Panc1 (cell line): ENCODE results near the gene ZNF511. TPM values are rescaled to one million over a fixed set of nuclear protein-coding genes. Genes with fewer than 3 reads are reported as not detected.

Source experiments
- ATAC-seq: fragments of 200-7000 bp; cut with Tn5 transposase; 2 replicates; pipeline ENCODE4 v1.9.1; 2020; ENCODE audit warnings: mild to moderate bottlenecking, moderate library complexity
- BruUV-seq: library from RNA; stranded (reverse); fragments of 400-500 nt; replicated peaks from 2 replicates; lab custom pipeline; 2021; lab: Mats Ljungman, UMichigan
- CTCF ChIA-PET: fragments of 300-600 bp; sonication (Branson Sonifier 250); formaldehyde crosslinking; loops from one replicate; lab custom pipeline; 2022; ENCODE audit warnings: antibody characterized with exemption; lab: Charles Lee
- POLR2A ChIA-PET: fragments of 300-600 bp; sonication (Branson Sonifier 250); formaldehyde crosslinking; loops from one replicate; lab custom pipeline; 2022; ENCODE audit warnings: antibody characterized with exemption; lab: Charles Lee
- DNase-seq: peaks from one replicate; pipeline ENCODE4 v3.0.0-alpha.2; 2010; ENCODE audit warnings: low read depth, low spot score
- H3K27ac ChIP-seq: 2 replicates; pipeline ENCODE4 v1.5.1; 2011; ENCODE audit warnings: mild to moderate bottlenecking, low read length, inconsistent platforms
- H3K27me3 ChIP-seq: fragments of 200-500 bp; sonication (Bioruptor generic); 2 replicates; pipeline ENCODE4 v1.6.0; 2014; ENCODE audit warnings: low read length, inconsistent platforms; ENCODE audit not compliant: control insufficient read depth, insufficient read depth
- H3K36me3 ChIP-seq: fragments of 200-500 bp; sonication (Bioruptor generic); 2 replicates; pipeline ENCODE4 v1.5.1; 2014; ENCODE audit warnings: inconsistent platforms, mild to moderate bottlenecking, low read length, moderate library complexity; ENCODE audit not compliant: control insufficient read depth, insufficient read depth
- H3K4me1 ChIP-seq: 2 replicates; pipeline ENCODE4 v1.5.1; 2011; ENCODE audit warnings: inconsistent platforms, mild to moderate bottlenecking, low read length, moderate library complexity; ENCODE audit not compliant: control insufficient read depth, insufficient read depth
- H3K4me3 ChIP-seq, 2 experiments: 2 replicates each; pipeline ENCODE4 v1.5.1; 2011 to 2012; ENCODE audit warnings: low read depth in 2 of 2, low read length in 2 of 2, mild to moderate bottlenecking in 2 of 2, inconsistent platforms in 1 of 2, moderate library complexity in 1 of 2
- H3K9me3 ChIP-seq: fragments of 200-500 bp; sonication (Bioruptor generic); 2 replicates; pipeline ENCODE4 v1.5.1; 2014; ENCODE audit warnings: low read depth, mild to moderate bottlenecking, inconsistent platforms, low read length, moderate library complexity; ENCODE audit not compliant: control insufficient read depth, insufficient read depth
- CTCF ChIP-seq: fragments of 450-650 bp; IDR thresholded peaks from 2 replicates; pipeline ENCODE4 v1.5.1; 2017; ENCODE audit warnings: mild to moderate bottlenecking
- POLR2AphosphoS5 ChIP-seq: IDR thresholded peaks from 2 replicates; pipeline ENCODE4 v1.6.1; 2012; ENCODE audit warnings: mild to moderate bottlenecking, low read depth, low read length, moderate library complexity
- REST ChIP-seq, 2 experiments: IDR thresholded peaks; 2 replicates each; pipeline ENCODE4 v1.6.1; 2011 to 2012; ENCODE audit warnings: low read depth in 2 of 2, control low read depth in 1 of 2, low read length in 1 of 2, mild to moderate bottlenecking in 1 of 2, moderate library complexity in 1 of 2; ENCODE audit not compliant: insufficient read depth in 1 of 2
- SIN3A ChIP-seq: IDR thresholded peaks from 2 replicates; pipeline ENCODE4 v1.6.1; 2012; ENCODE audit warnings: low read depth, mild to moderate bottlenecking, low read length, moderate library complexity, borderline replicate concordance; ENCODE audit not compliant: insufficient read depth
- TCF7L2 ChIP-seq: IDR thresholded peaks from 2 replicates; pipeline ENCODE4 v1.6.1; 2011; ENCODE audit warnings: mild to moderate bottlenecking, low read depth, low read length, inconsistent platforms
- in situ Hi-C: cut with HindIII; loops from 2 replicates; pipeline ENCODE4 v1.10.0; 2016; ENCODE audit warnings: low sequenced_read_pairs, low pct_unique_long_range_greater_than_20kb
- intact Hi-C: fragments of 100-400 bp; cut with micrococcal nuclease; formaldehyde crosslinking; loops from one replicate; pipeline ENCODE4 v1.10.0; 2022; ENCODE audit not compliant: unreplicated experiment
- total RNA-seq: library from RNA; stranded (reverse); gene quantifications from one replicate; pipeline ENCODE4 v1.2.1, GENCODE V29; 2021; ENCODE audit not compliant: unreplicated experiment

Gene ZNF511
- total RNA-seq, 1 experiment from 2014 or later: 93.8 TPM

GRCh38 chr10:133270204-133270603 is 38.5 kb upstream of the ZNF511 start:
- peaks cover 5% of the 10 kb centered on the region; the same call in 1 of the 2 replicates for H3K4me1 ChIP-seq
- no TSS peak for BruUV-seq
- H3K9me3 ChIP-seq: no peaks in the 10 kb centered on the region
- intact Hi-C loops: no loop called here
- DNase-seq (no peak), ATAC-seq (no peak)
- H3K27ac ChIP-seq: no peak overlapping the region
- no peak overlapping the region for H3K4me3 ChIP-seq
- no peaks in the 10 kb centered on the region for H3K36me3 ChIP-seq
- TF ChIP-seq SIN3A (no peak), POLR2AphosphoS5 (no peak), REST (IDR thresholded peaks at IDR 0.05; ENCODE audit: insufficient read depth in 1 of 2, low read depth in 2 of 2, low read length in 1 of 2) (no peak), TCF7L2 (no peak), CTCF (no peak)
- in situ Hi-C loops: no loop called here
- no peaks in the 10 kb centered on the region for H3K27me3 ChIP-seq
- ChIA-PET CTCF (interaction anchor here (0.6 kb wide), 1 partner anchor 17 kb away, joined by 5 read pairs; no protein-coding TSS in a partner anchor), POLR2A (no interaction called here)

- POLR2A ChIA-PET: no interaction called here
- CTCF ChIA-PET: no interaction called here
- no peaks in the 10 kb centered on the region for H3K9me3 ChIP-seq
These were observed 37.9 kb upstream of the ZNF511 start for GRCh38 chr10:133270773-133271297.

GRCh38 chr10:133271521-133272300 is 37.0 kb upstream of the ZNF511 start:
- Histone ChIP-seq H3K27ac (no peak overlapping the region), H3K9me3 (no peaks in the 10 kb centered on the region), H3K36me3 (no peaks in the 10 kb centered on the region), H3K4me3 (no peak overlapping the region), H3K4me1 (peaks cover 18% of the 10 kb centered on the region), H3K27me3 (no peaks in the 10 kb centered on the region)
- CTCF ChIA-PET: no interaction called here
- POLR2A ChIA-PET: interaction anchor here (0.6 kb wide), 1 partner anchor 10 kb away, joined by 3 read pairs; no protein-coding TSS in a partner anchor
- TF ChIP-seq SIN3A (no peak), REST (IDR thresholded peaks at IDR 0.05; ENCODE audit: insufficient read depth in 1 of 2, low read depth in 2 of 2, low read length in 1 of 2) (no peak), TCF7L2 (no peak), POLR2AphosphoS5 (no peak), CTCF (no peak)
- in situ Hi-C loops: no loop called here
- BruUV-seq: no TSS peak
- intact Hi-C loops: no loop called here
- DNase-seq (no peak), ATAC-seq (no peak)

More at GRCh38 chr10:133270773-133271297, 37.9 kb upstream of the ZNF511 start:
- Histone ChIP-seq H3K36me3 (no peaks in the 10 kb centered on the region), H3K27ac (no peak overlapping the region), H3K4me1 (peaks cover 11% of the 10 kb centered on the region), H3K27me3 (no peaks in the 10 kb centered on the region), H3K4me3 (no peak overlapping the region)
- TF ChIP-seq SIN3A: no peak
- in situ Hi-C loops (no loop called here), intact Hi-C loops (no loop called here)
- ATAC-seq: no peak
- no peak for DNase-seq
- no TSS peak for BruUV-seq
